GM21515 (cell line): ENCODE results near the gene VASH2.
"Not testable (repeated sequence)": the region's sequence is repeated elsewhere in the genome, so short reads cannot be mapped to it uniquely, and the experiment has no call there.

Experiments used
- ATAC-seq: cut with Tn5 transposase; IDR thresholded peaks from one replicate; pipeline ENCODE4 v1.9.1; 2021; ENCODE audit not compliant: unreplicated experiment

Gene VASH2

DNA sequence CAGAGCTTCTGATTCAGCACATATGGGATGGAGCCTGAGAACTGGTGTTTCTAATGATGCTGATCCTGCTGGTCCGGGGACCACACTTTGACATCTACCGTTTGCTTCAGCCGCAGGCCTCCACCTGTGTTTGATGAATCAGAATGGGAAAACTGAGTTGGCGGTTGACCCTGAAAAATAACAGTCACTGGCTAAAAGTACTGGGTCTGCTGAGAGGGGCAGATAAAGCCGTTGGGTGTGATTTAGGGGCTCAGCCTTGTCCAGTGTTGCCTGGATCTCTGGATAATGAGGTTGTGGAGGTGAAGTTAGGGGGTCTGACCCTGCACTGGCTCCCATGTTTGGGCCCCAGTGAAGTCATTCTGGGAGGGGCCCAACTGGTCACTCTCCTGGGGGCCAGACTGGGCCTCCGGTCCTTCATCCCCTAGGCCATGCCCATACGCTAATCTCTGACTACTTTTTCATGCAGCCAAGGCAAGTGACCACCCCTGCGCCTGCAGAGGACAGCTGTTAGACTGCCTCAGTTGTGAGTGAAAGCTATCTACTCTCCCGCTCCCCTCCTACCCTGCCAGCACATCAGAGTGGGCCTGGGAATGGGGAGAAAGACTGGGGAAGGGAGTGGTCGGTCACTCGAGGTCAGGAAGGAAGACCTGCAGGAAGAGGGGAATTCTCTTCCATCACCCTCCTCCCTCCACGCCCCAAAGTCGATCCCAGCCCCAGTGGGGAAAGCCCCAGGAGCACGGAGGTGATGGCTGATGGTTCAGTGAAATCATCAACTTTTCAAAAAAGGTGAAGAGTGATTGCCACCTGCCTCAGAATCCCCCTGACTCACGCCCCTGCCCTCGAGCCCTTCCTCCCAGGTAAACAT is 27.7 kb downstream of the VASH2 start:
- no peak for ATAC-seq

DNA sequence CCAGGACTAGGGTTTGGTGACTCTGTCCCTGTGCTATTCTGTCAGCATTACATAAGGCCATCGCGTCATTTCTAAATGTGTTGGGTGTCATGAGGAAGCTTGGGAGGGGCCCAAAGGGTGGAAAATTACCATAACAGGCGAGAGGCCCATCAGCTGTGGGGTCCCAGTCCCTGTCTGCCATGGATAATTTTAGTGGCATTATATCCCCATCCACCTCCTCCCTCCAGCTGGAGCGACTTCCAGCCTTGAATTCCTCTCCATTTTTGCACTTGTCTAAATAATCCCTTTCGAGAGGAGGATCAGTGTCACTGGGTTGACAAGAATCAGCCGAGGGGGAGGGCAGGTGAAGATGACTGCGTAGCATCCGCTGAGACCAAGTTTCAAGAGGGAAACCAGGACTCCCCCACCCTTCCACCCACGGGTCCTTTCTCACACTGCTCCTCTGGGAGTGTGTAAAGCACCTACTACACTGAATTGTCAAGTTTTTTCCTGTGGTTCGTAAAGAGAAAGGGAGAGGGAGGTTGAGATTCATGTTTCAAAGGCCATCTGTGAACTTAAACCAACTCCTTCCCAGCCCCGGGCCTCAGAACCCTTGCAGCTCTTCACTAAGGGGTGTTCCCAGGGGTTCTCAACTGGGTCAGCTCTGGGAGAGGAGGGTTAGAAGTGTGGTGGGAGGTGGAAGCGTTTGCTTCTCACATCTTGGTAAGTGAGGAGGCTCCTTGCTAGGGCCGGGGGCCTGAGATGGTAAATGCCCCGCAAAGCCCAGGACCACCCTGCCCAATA is 29.2 kb downstream of the VASH2 start:
- ATAC-seq = peak; percentile 70

- ATAC-seq = no peak
These were observed 29.9 kb downstream of the VASH2 start for GRCh38 chr1:212980123-212980785.

GRCh38 chr1:212981025-212981495 is 30.7 kb downstream of the VASH2 start:
- no peak for ATAC-seq

- ATAC-seq = peak; percentile 48
These were observed 31.4 kb downstream of the VASH2 start for GRCh38 chr1:212981571-212982328.

GRCh38 chr1:212982430-212983152 is 32.2 kb downstream of the VASH2 start:
- ATAC-seq = no peak

DNA sequence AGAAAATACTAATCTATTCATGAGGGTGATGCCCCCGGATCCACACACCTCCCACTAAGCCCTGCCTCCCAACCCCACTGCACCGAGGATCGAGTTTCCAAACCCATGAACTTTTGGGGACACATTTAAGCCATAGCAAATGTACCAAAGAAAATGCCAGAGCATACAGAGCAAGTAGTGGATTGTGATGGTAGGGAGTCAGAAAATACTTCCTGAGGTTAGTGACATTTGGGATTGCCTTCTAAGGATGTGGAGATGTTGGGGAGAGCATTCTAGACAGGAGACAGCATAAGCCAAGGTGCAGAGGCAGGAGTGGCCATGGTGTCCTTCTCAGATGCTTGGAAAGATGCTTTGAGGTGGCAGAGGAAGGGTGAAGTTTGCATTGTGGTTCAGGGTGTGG is 33.1 kb downstream of the VASH2 start:
- ATAC-seq = no peak

- ATAC-seq = no peak
These were observed 34.4 kb downstream of the VASH2 start for GRCh38 chr1:212984522-212985291.

- ATAC-seq = no peak
These were observed 36.2 kb downstream of the VASH2 start for GRCh38 chr1:212986551-212986950.

DNA sequence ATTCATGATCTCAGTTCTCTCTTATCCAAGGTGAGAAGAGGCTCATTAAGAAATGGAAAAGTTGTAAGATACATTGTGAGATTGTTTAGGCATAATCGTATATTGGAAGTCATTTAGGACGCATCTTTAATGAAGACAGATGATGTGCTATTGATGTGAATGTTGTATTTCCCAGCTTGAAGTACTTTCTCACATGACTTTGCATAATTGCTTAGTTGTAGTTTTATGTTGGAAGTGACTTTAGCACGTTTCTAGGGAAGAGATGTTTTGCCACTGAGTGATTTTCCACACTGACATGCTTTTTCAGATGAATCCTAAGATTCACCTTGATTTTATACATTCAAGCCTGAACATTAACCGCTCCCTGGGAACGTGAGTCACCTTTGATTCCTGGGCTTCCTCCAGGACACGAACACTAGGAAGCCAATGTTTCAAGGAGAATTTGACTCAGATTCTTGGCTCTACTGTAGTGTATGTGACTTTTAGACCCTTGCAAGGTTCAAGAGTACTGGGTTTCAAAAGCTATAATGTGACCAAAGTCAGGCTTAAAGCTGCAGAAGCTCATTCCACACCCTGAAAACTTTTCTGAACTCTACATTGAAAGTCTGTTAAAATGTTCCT is 37.5 kb downstream of the VASH2 start:
- ATAC-seq = no peak

- ATAC-seq = no peak
These were observed 39.9 kb downstream of the VASH2 start for GRCh38 chr1:212990276-212990675.

GRCh38 chr1:212993960-212994359 is 43.6 kb downstream of the VASH2 start:
- ATAC-seq = not testable (repeated sequence)

GRCh38 chr1:212994926-212995325 is 44.6 kb downstream of the VASH2 start:
- no peak for ATAC-seq

- no peak for ATAC-seq
These were observed 52.9 kb downstream of the VASH2 start for GRCh38 chr1:213003256-213003655.

GRCh38 chr1:213008564-213008963 is 58.2 kb downstream of the VASH2 start:
- ATAC-seq = peak; percentile 74

GRCh38 chr1:213014642-213015041 is 64.3 kb downstream of the VASH2 start:
- ATAC-seq = no peak

GRCh38 chr1:213015099-213016050 is 65.0 kb downstream of the VASH2 start, which contains the start of gene ANGEL2:
TSS of gene ANGEL2 (minus strand) at chr1:213015867. CDS start at chr1:213015671, 196 bp downstream.
- ATAC-seq = peak; percentile 96
